ENCODE measurements around the gene MYH16. TPM values are rescaled to one million over a fixed set of nuclear protein-coding genes. Genes with fewer than 3 reads are reported as not detected.
"Not testable (repeated sequence)": the region's sequence is repeated elsewhere in the genome, so short reads cannot be mapped to it uniquely, and the experiment has no call there.

Gene MYH16
- total RNA-seq, 1 donor from 2014 or later, result not detected

DNA sequence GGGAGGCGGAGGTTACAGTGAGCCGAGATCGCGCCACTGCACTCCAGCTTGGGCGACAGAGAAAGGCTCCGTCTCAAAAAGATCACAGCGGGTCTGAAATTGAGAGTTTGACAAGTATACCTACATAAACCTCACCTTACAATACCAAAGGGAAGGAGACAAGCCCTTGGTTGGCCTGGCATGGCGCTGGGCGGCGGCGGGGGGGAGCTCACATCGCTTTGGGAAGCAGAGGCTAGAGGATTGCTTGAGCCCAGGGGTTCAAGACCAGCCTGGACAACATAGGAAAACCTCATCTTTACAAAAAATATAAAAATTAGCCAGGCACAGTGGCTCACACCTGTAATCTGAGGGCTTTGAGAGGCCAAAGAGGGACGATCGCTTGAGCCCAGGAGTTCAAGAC lies 51.9 kb downstream of the MYH16 start:
- CTCF ChIA-PET, result no interaction called here
- ATAC-seq (ENCODE audit: low read depth), result no peak
- no peak for DNase-seq
- peak overlapping the region; percentile 93 for H3K4me3 Mint-ChIP-seq
- POLR2A ChIA-PET, result interaction anchor here (1.5 kb wide), 1 partner anchor 19 kb away, joined by 4 read pairs; no protein-coding TSS in a partner anchor
- peaks cover 31% of the 10 kb centered on the region for H3K4me1 Mint-ChIP-seq
- peaks cover 13% of the 10 kb centered on the region for H3K36me3 Mint-ChIP-seq (ENCODE audit: low read depth)
- TF ChIP-seq CTCF (IDR thresholded peaks at IDR 0.05), result no peak
- H3K27ac Mint-ChIP-seq, result peak overlapping the region; percentile 12
- H3K27me3 Mint-ChIP-seq, result no peaks in the 10 kb centered on the region
- H3K9me3 Mint-ChIP-seq, result no peaks in the 10 kb centered on the region
- intact Hi-C loops (cut with micrococcal nuclease), result no loop called here

GRCh38 chr7:99325001-99325493 lies 52.4 kb downstream of the MYH16 start:
- H3K4me3 Mint-ChIP-seq, result peak overlapping the region; percentile 93
- ATAC-seq (ENCODE audit: low read depth), result no peak

DNA sequence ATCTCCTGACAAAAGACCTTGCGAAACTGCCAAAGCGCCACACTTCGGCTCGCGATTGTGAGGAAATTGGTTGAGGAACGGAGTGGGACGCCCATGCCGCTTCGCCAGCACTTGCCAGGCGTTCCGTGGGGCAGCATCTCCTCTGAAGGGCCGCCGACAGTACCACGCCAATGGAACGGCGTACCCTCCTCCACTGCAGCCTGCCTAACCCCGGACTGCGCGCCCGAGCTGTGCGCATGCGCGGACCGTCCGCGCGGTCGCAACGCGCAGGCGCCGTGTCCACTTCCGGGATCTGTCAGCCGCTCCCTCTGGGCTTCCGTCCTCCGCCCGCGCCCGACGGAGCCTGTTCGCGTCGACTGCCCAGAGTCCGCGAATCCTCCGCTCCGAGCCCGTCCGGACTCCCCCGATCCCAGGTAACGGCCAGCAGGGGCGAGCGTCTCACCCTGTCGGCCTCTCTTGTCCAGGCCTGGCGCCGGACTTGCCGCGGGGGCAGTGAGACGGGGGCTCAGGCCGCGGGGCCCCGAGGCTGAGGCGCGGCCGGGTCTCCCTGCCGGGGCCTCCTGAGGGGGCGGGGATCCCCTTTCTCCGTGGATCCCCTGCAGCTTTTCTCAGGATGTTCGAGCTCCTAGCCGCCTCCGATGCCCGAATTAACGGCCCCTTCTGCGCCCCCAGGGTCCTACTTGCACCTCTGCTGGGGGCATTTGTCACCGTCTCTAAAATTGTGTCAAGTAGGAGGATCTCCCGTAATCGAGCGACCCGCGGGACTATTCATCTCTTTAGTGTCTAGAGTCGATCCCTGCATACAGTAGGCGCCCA lies 53.2 kb downstream of the MYH16 start, which contains the start of gene ARPC1A:
ARPC1A (plus strand) TSS at position 307 of the 816 bp plus-strand sequence. CDS start 7,456 bp downstream, outside the sequence.
- Mint-ChIP-seq H3K36me3 (ENCODE audit: low read depth) (peaks cover 15% of the 10 kb centered on the region), H3K4me3 (peak within 1 kb of the TSS; percentile 93), H3K9me3 (no peaks in the 10 kb centered on the region), H3K27ac (peak within 1 kb of the TSS; percentile 89), H3K27me3 (no peaks in the 10 kb centered on the region), H3K4me1 (peaks cover 42% of the 10 kb centered on the region)
- ChIA-PET POLR2A (interaction anchor here (0.6 to 1.8 kb wide), 13 partner anchors 21 to 1647 kb away, joined by 3 to 10 read pairs (median 4); partner anchors contain the start of genes BUD31, CPSF4, PDAP1 and PTCD1), CTCF (no interaction called here)
- DNase-seq (peak; percentile 93), ATAC-seq (ENCODE audit: low read depth) (peak; percentile 93)
- TF ChIP-seq CTCF (IDR thresholded peaks at IDR 0.05), result no peak
- intact Hi-C loops (cut with micrococcal nuclease), result loop anchor here (1.0 to 5.0 kb wide), 7 partner anchors 12 to 182 kb away; partner anchors contain the start of genes ARPC1B, BUD31, CPSF4 and PDAP1

More at GRCh38 chr7:99325001-99325493, 52.4 kb downstream of the MYH16 start:
- no peak for TF ChIP-seq CTCF (IDR thresholded peaks at IDR 0.05)
- no peak for DNase-seq
- ChIA-PET POLR2A (interaction anchor here (1.0 to 1.6 kb wide), 9 partner anchors 20 to 446 kb away, joined by 3 to 10 read pairs (median 4); partner anchors contain the start of genes BUD31, CPSF4, PDAP1 and PTCD1), CTCF (no interaction called here)
- Mint-ChIP-seq H3K27me3 (no peaks in the 10 kb centered on the region), H3K4me1 (peaks cover 36% of the 10 kb centered on the region), H3K36me3 (ENCODE audit: low read depth) (peaks cover 13% of the 10 kb centered on the region), H3K9me3 (no peaks in the 10 kb centered on the region), H3K27ac (peak overlapping the region; percentile 89)
- intact Hi-C loops (cut with micrococcal nuclease), result loop anchor here (1.0 to 5.0 kb wide), 6 partner anchors 12 to 182 kb away; partner anchors contain the start of genes ARPC1B, BUD31, CPSF4 and PDAP1

DNA sequence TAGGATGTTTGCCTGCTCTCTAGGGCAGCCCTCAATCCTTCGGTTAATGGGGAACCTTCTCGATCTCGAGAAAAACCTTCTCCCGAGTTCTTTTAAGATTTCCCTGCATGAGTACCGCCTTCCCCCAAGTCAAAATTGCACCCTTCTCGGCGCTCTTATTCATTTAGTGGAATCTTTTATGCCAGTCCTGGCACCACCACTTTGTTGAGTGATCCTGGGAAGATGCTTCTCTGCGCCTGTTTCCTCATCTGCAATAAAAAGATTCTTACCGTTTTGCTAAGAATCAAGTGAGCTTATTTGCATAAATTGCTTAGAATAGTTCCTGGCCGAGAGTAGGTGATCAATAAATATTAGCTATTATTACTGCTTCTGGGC lies 53.8 kb downstream of the MYH16 start:
- H3K27ac Mint-ChIP-seq, result peak overlapping the region; percentile 89
- ATAC-seq (ENCODE audit: low read depth) (no peak), DNase-seq (no peak)
- H3K36me3 Mint-ChIP-seq (ENCODE audit: low read depth), result peaks cover 15% of the 10 kb centered on the region
- no peak for TF ChIP-seq CTCF (IDR thresholded peaks at IDR 0.05)
- H3K4me3 Mint-ChIP-seq, result peak overlapping the region; percentile 93
- POLR2A ChIA-PET, result interaction anchor here (0.6 to 1.8 kb wide), 7 partner anchors 49 to 232 kb away, joined by 3 to 10 read pairs (median 4); partner anchors contain the start of genes BUD31, PDAP1, ZKSCAN5 and ZNF655
- intact Hi-C loops (cut with micrococcal nuclease), result loop anchor here (2.0 to 5.0 kb wide), 3 partner anchors 46 to 146 kb away; partner anchors contain the start of genes ARPC1B and ZNF789
- no peaks in the 10 kb centered on the region for H3K9me3 Mint-ChIP-seq
- peaks cover 45% of the 10 kb centered on the region for H3K4me1 Mint-ChIP-seq
- H3K27me3 Mint-ChIP-seq, result no peaks in the 10 kb centered on the region
- CTCF ChIA-PET, result no interaction called here

DNA sequence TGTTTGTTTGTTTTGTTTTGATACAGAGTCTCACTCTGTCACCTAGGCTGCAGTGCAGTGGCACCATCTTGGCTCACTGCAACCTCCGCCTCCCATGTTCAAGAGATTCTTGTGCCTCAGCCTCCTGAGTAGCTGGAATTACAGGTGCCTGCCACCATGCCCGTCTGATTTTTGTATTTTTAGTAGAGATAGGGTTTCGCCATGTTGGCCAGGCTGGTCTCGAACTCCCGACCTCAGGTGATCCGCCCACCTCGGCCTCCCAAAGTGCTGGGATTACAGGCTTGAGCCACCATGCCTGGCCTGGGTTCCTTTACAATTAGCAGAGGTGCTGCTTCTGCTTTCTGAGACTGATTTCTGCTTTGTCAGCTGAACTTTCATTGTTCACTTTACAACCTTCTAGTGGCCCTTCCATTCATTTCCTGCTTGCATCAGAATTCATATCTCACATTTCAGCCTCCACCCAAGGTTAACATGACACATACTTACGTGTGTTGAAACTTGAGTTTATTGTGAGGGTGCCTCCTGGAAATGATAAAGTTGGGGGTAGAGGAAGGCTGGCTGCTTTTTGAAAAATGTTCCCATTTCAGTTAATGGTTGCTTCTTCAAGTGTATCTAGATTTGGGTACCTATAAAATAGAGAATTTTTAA lies 57.8 kb downstream of the MYH16 start:
- intact Hi-C loops (cut with micrococcal nuclease); H3K4me3 Mint-ChIP-seq; H3K9me3 Mint-ChIP-seq; ATAC-seq (ENCODE audit: low read depth); DNase-seq; H3K27me3 Mint-ChIP-seq: not testable (repeated sequence)
- peaks cover 42% of the 10 kb centered on the region for H3K36me3 Mint-ChIP-seq (ENCODE audit: low read depth)
- H3K27ac Mint-ChIP-seq, result peak overlapping the region; percentile 35
- ChIA-PET CTCF (interaction anchor here (1.0 kb wide), 1 partner anchor 9 kb away, joined by 3 read pairs; no protein-coding TSS in a partner anchor), POLR2A (interaction anchor here (0.6 kb wide), 2 partner anchors 28 to 52 kb away, joined by 6 to 11 read pairs; no protein-coding TSS in a partner anchor)
- peaks cover 54% of the 10 kb centered on the region for H3K4me1 Mint-ChIP-seq
